Mammary epithelial cell (primary cell): Measurements from ENCODE around the gene POLR2M.

ENCODE experiments used
- EZH2 ChIP-seq: IDR thresholded peaks from 2 replicates; pipeline ENCODE4 v1.6.1; 2012; ENCODE audit warnings: low read length, inconsistent platforms, borderline replicate concordance
- TF ChIP-seq, protein P1 (sequence below), 2 donors: IDR thresholded peaks in 1 of 2; conservative IDR thresholded peaks in 1 of 2; 2 replicates each; pipeline ENCODE4 v1.5.1; 2011 to 2012; ENCODE audit warnings: inconsistent platforms in 2 of 2, low read length in 2 of 2, mild to moderate bottlenecking in 2 of 2, control low read depth in 1 of 2, low read depth in 1 of 2; ENCODE audit not compliant: insufficient read depth in 1 of 2; ENCODE audit errors: extremely low read depth in 1 of 2

GRCh38 chr15:57684491-57685151 lies 21.9 kb upstream of the POLR2M start:
- TF ChIP-seq, protein P1, sequence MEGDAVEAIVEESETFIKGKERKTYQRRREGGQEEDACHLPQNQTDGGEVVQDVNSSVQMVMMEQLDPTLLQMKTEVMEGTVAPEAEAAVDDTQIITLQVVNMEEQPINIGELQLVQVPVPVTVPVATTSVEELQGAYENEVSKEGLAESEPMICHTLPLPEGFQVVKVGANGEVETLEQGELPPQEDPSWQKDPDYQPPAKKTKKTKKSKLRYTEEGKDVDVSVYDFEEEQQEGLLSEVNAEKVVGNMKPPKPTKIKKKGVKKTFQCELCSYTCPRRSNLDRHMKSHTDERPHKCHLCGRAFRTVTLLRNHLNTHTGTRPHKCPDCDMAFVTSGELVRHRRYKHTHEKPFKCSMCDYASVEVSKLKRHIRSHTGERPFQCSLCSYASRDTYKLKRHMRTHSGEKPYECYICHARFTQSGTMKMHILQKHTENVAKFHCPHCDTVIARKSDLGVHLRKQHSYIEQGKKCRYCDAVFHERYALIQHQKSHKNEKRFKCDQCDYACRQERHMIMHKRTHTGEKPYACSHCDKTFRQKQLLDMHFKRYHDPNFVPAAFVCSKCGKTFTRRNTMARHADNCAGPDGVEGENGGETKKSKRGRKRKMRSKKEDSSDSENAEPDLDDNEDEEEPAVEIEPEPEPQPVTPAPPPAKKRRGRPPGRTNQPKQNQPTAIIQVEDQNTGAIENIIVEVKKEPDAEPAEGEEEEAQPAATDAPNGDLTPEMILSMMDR (conservative IDR thresholded peaks at IDR 0.05 in 1 of 2, IDR thresholded peaks at IDR 0.05 in 1 of 2; ENCODE audit: extremely low read depth in 1 of 2, insufficient read depth in 1 of 2, low read depth in 1 of 2, low read length in 2 of 2), result no peak
- TF ChIP-seq EZH2, result no peak
